Activated CD4-positive, alpha-beta T cell treated with anti-CD3 and anti-CD28 coated beads, Interleukin-2, amount 50 U/mL, for 1 hour (primary cell): ENCODE results near the gene ITGB3BP.

Source experiments
- DNase-seq: peaks from one replicate; pipeline ENCODE4 v3.0.0-alpha.2; 2020

The ITGB3BP gene

GRCh38 chr1:63413394-63413793 is 109.6 kb downstream of the ITGB3BP start:
- no peak for DNase-seq

- no peak for DNase-seq
These were observed 112.0 kb downstream of the ITGB3BP start for GRCh38 chr1:63411066-63411465.

GRCh38 chr1:63408331-63408730 is 114.7 kb downstream of the ITGB3BP start:
- DNase-seq: no peak

- DNase-seq: no peak
These were observed 116.0 kb downstream of the ITGB3BP start for GRCh38 chr1:63407002-63407401.

GRCh38 chr1:63405987-63406386 is 117.0 kb downstream of the ITGB3BP start:
- no peak for DNase-seq

- DNase-seq: no peak
These were observed 118.0 kb downstream of the ITGB3BP start for GRCh38 chr1:63405021-63405420.

- no peak for DNase-seq
These were observed 119.6 kb downstream of the ITGB3BP start for GRCh38 chr1:63403386-63403785.

- DNase-seq: no peak
These were observed 121.1 kb downstream of the ITGB3BP start for GRCh38 chr1:63401945-63402344.
